ENCODE results near the gene PLAAT1.

PLAAT1 gene

DNA sequence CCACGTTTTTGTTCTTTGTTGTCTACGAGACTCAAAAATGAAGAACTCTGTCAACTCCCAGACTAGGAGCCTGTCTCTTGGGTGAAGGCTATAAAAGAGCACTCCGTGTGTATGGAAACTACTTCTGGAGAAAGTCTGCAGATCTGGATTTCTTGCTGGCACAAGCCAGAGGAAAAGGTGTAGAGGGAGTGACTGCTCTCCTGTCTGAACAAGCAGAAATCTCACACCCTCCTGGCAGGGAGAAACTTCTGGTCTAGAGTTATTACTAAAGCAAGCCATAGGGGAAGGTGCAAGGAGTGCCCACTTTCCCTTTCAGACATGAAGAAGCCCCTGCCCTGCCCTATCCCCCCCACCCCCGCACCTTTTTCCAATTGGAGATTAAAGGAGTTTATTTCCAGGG, 9.5 kb downstream of the PLAAT1 start:
- no peak for DNase-seq (ENCODE audit: low read depth in 2 of 3, low spot score in 1 of 3)

DNA sequence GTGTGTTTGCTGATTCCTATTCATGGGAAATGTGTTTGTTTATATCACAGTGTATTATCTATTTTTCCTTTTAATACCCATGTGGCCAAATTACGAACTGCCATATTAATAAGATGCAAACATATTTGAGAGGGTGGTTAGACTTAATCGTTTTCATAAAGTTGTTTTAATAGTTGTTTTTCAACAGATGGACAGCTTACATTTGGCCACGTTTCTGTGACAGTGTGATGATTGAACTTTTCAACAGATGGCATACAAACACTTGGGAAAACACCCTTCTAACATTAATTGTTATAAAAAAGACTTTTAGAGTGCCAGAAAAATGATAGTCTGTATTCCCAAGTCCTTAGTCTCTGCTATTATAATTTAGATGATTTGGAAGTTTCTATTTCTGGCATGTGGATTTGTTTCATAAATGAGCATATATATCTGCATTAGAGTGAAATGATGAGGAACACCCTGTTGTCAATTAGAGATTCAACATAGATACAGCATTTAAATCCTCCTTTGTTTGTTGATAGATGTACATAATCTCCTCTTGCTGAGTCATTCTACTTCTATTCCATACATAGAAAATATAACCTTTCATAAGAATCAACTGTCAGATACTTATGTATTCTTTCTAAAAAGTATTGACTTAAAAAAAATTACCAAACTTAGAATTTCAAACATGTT, 13.1 kb downstream of the PLAAT1 start:
- no peak for DNase-seq (ENCODE audit: low read depth in 2 of 3, low spot score in 1 of 3)

DNA sequence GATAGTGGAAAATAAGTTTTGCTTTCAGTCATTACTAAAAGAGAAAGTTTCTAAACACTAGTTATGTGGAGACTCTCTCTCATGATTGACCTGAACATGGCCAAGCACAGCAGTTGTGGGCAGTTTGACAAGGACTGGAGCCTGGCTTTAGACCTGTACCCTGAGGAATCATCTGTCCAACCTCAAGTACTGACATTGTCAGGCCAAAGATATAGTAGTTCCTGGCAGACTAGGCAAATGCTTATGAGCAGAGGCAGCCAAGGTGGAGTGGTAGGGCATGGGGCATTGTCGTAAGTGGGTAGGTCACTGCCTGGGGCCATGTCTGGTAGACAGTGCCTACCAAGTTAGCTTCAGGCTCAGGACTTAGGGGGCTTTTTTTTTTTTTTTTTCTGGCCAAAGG, 20.9 kb downstream of the PLAAT1 start:
- no peak for DNase-seq (ENCODE audit: low read depth in 2 of 3, low spot score in 1 of 3)

DNA sequence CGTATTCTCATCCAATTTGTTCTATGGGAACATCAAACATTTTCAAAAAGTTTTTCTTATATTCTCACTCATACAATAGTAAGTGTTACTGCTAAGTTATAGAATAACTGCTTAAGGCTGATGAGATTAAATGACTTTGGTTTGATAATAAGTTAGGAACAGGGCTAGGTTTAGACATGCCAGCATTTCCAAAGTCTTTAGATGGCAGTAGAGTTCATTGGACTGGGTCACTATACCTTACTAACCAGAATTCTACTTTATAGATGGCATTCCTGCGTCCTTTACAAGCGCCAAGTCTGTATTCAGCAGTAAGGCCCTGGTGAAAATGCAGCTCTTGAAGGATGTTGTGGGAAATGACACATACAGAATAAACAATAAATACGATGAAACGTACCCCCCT, 21.7 kb downstream of the PLAAT1 start:
- DNase-seq (ENCODE audit: low read depth in 2 of 3, low spot score in 1 of 3), result no peak

DNA sequence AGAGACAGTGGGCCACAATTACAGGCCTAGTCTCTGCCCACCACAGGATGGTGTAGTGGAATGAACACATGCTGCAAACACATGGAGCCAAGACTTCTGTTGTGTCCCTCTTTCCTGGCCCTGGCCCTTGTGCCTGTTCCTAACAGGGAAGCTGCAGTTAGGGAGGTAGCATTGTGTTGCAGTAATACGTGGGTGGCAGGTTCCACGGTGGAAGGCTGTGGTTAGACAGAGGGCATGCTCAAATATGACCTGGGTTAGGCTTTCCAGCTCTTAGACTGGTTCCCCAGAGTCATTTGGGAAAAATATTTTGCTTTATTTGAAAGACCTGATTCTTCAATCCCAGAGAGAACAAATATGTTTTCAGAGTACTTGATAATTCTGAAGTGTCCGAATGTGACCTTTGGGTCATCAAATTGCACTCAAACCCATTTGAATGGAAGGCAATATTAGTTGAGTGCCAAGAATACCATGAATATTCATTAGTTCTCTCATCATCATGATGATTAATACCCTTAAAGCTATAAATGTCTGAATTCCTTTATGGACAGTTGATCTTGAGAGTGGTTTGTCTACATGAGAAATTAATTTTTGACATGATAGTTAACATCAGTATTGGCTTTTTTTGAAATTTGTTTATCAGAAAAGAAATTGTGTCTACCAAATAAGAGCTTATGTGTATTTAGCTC, 28.5 kb downstream of the PLAAT1 start:
- no peak for DNase-seq (ENCODE audit: low read depth in 2 of 3, low spot score in 1 of 3)

DNA sequence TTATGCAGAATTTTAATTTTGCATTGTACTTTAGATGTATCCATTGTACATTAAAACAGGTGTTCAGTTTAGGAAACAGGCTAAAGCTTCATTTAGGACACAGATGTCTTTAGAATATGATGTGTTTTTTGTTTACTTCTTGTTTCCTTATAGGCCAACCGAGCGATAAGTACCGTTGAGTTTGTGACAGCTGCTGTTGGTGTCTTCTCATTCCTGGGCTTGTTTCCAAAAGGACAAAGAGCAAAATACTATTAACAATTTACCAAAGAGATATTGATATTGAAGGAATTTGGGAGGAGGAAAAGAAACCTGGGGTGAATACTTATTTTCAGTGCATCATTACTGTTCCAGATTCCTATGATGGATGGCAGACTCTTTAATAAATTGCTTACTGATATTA, 29.4 kb downstream of the PLAAT1 start:
- DNase-seq (ENCODE audit: low read depth in 2 of 3, low spot score in 1 of 3), result no peak

DNA sequence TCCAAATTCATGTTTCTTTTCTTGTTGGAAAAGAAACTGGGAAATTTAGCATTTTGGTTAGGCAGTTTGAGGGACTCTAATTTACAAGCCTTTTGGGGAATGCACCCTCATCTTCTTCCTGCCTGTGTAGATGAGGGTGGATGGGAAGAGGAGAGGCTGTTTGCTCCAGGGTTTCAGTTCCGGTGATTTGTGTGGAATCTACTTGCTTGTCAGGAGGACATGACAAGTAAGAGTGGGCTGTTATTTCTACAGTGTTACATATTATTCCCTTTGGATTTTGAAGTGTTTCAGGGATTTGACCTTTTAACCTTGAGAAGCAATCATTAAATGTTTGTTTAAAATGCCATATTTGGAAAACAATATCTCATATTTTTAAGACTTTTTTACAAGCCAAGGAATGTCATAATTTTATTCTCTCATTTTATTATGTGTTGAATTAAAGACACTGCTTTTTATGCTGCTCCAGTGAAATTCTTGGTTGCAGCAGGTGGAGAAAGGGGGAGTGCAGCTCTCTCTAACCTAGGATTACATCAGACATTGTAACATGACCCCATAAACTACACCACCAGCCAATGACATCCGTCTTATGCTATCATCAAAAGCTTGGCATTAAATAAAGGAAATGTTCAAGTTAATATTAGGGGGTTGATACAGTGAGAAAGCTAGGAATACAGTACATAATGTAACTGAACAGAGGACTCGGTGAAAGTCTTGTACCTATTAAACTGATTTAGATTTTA, 30.2 kb downstream of the PLAAT1 start:
- no peak for DNase-seq (ENCODE audit: low read depth in 2 of 3, low spot score in 1 of 3)

DNA sequence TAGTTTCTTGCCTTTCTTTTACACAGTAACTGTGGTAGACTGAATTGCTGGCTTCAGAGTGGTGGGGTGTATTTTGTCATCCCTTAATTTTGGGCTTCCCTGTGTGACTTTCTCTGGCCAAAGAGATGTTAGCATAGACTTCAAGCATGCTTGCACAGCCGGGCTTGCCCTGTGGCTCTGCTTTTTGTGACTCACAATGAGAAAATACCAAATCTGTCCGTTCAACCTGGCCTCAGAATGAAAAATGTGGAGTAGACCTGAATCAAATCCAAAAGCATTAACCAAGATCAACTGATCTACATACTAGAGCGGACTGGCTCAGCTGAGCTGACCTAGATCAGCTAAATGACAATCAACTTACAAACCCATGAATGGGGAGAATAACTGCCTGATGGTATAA, 51.4 kb downstream of the PLAAT1 start:
- DNase-seq (ENCODE audit: low read depth in 2 of 3, low spot score in 1 of 3), result no peak

DNA sequence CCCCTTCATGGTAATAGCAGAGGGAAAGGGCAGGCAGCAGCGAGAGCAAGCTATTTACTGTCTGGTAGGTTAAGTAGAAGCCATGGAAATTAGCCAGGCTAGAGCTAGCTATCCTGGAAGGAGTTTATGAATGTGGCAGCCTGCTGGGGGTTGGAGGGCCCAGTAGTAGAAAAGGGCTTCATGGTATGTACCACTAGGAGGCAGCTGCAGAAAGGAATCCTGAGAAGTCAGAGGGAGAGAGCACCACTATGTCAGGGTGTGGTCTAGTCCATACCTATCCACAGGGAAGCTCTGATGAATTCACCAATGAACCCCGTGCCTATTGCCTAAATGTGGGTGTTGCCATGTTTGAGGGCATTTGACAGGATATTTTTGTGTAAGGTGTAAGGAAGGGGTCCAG, 55.0 kb downstream of the PLAAT1 start:
- DNase-seq (ENCODE audit: low read depth in 2 of 3, low spot score in 1 of 3), result no peak

DNA sequence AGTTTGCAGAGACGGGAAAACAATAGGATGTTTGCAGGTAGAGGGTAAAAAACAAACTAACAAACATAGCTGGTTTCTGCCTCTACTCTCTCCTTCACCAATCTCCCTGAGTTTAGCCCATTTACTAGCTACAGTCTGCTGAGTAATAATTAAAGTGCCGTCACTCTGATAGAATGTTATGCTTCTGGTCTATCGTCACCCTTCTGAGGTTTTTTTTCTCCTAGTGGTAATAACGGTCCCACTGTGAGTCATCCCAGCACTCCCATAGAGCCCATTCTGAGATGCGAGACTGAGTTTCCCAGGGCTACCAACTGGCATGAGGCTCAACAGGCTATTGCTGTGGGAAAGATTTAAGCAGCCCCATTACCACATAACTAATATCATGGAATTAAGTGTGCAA, 56.4 kb downstream of the PLAAT1 start:
- DNase-seq (ENCODE audit: low read depth in 2 of 3, low spot score in 1 of 3), result no peak

DNA sequence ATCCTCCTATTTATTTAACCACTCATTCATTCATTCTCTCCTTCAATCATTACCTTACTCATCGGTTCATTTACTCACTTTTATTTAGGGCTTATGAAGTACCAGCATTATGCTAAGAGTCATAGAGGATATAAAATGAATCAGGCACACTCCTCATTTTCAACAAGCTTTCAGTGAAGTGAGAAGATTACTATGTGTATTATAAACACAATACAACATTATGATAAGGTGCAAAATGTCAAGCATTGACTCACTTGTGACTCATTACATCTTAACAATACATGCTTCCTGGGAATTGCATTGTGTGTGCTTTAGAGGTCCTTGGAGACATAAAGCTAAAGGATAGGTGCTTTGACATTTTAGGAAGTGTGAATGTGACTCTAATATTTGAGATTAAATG, 60.4 kb downstream of the PLAAT1 start:
- DNase-seq (ENCODE audit: low read depth in 2 of 3, low spot score in 1 of 3), result no peak

DNA sequence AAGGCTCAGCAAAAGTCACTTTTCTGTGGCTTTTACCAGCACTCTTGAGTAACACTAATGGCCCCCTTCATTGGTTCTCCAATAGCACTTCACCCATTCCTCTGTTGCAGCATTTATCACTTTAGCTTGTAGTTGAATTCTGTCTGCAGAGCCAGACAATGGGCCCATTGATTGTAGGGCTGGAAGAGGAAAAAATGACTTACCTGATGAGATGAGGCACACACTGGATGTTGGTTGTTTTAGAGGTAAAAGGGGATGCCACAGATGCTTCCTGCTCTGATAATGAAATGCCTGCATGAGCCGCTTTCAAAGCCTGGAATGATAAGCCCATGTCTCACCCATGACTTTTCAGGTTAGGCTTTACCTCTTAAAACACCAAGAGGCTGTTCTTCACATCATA, 64.3 kb downstream of the PLAAT1 start:
- no peak for DNase-seq (ENCODE audit: low read depth in 2 of 3, low spot score in 1 of 3)

DNA sequence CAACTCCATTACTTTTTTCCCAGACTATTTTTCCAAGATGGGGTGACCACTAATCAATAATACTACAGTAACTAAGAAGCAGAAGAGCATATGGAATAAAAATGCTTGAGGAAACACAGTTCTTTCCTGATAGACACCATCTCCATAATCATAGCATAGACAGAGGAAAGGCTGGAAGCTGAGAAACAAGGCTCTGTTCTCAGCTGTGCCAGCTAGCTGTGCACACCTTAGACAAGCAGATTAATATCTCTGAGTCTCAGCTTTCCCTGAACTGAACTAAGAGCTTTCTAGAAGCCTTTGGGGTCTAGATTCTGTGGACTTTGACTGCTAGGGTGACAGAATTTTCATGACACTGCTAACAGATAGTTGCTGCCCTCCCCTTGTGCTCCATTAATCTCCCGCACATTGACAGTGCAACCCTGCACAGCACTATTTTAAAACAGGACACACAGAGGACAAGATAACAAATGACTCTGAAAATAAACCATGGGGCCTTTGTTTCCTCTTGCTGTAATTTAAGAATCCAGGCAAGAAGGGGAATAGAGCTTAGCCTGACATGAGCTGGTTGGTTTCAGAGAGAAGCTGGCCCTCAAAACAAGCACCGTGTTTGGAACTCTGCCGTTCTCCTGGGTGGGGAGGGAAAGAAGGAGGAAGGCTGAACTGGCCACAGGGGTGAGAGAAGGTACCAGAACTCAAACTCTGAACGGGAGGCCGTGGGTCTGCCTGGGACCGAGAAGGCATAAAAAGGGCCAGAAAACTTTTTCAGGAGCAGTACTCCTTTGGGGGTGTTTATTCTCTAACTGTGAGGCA, 70.1 kb downstream of the PLAAT1 start:
- DNase-seq (ENCODE audit: low read depth in 2 of 3, low spot score in 1 of 3), result no peak

DNA sequence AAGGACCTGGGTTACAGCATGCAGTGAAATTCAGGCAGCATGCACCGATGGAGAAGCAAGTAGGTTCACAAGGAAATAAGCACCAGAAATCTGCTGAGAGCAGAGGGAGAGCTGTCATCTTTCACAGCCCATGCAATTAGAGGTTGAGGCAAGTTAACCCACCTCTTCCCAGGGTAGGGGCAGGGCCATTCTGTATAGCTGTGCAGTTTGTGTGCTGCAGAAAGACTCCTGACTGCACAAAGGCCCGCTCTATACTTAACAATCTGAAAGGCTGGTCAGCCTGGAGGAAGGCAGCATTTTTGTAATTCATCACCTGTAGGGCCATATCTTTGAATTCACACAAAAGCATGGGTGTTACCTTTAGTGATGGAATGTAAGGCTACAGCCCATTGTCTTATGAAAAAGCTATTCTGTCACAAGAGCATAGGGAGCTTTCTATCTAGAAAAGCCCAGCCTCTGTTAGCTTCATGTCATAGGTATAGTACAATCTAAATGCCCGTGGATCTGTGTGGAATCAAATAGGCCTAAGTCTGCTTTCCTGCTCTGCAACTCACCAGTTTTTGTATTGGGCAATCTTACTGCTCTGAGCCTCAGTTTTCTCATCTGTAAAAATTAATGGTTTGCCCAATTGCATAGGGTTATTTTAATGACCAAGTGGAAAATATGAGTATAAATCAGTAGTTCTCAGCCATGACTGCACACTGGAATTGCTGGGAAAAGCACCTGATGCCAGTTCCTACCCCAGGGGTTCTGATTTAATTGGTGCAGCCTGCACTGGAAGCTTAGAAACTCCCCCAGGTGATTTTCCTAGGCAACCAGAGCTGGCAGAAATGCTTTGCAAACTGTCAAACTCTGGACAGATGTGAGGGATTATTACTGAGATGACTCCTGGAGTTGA, 72.3 kb downstream of the PLAAT1 start:
- no peak for DNase-seq (ENCODE audit: low read depth in 2 of 3, low spot score in 1 of 3)

DNA sequence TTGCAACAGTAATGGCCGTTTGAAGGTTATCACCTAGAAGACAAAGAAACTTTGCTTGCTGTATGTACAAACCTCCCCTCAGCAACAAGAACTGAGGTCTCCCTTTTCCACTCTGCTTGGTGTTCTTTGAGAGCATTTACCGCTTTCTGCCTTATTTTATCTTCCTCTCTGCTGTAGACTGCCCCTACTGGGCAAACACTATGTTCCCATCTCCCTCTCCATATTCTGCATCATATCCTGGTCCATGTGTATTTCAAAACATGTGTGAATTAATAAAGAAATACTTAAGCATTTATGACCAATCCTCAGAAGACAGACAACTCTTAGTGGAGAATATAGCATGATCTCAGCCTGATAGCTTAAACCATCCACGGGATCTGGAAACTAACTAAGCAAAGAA, 73.1 kb downstream of the PLAAT1 start:
- DNase-seq (ENCODE audit: low read depth in 2 of 3, low spot score in 1 of 3), result no peak

DNA sequence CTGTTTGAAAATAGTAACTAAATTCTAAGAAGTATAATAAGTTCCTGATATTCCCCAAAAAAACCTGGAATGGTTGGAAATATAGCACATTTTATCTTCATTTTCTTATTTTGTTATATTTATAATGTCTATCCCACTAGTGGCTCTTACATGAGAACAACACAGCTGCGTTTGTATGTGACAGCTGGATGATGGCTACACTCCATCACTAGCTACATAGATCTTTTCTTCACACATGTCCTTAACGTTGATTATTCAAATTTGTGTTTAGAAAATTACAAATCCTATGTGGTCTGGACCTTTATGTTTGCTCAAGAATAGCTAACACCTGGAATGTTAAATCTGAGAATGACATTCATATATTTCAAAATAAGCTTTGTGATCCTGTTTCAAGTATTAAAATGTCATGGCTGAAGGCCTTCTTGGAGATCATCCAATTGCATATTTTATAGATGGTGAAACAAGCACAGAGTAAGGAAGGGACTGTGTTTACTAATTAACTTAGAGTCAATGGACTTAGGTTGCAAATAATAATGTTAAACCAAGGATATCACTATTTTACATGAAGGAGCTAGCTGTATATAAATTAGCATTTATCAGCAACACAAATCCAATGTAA, 76.8 kb downstream of the PLAAT1 start:
- DNase-seq (ENCODE audit: low read depth in 2 of 3, low spot score in 1 of 3), result no peak
